OCI-LY3 (cell line): Measurements from ENCODE around the gene NIF3L1.

ENCODE experiments used
- H2AFZ ChIP-seq: fragments of 200-600, 300-600 bp; shearing (Covaris generic); 2 replicates; pipeline ENCODE4 v1.6.0; 2014; ENCODE audit warnings: antibody characterized with exemption, low read depth, low read length
- H3K27ac ChIP-seq: fragments of 200-600, 300-600 bp; sonication (generic); 2 replicates; pipeline ENCODE4 v1.5.1; 2014; ENCODE audit warnings: mild to moderate bottlenecking, low read length, moderate library complexity, mixed read lengths
- H3K27me3 ChIP-seq: fragments of 200-600, 300-600 bp; sonication (generic); 2 replicates; pipeline ENCODE4 v1.6.1; 2014; ENCODE audit warnings: low read depth, low read length, mixed read lengths
- H3K36me3 ChIP-seq: fragments of 200-600, 300-600 bp; sonication (generic); replicated peaks from 2 replicates; pipeline ENCODE3; 2014; ENCODE audit warnings: low read depth, low read length, mixed read lengths
- H3K4me1 ChIP-seq: fragments of 300-600, 200-600 bp; sonication (generic); 2 replicates; pipeline ENCODE4 v1.6.1; 2014; ENCODE audit warnings: low read length, mixed read lengths
- H3K4me2 ChIP-seq: fragments of 200-600, 300-600 bp; sonication (generic); 2 replicates; pipeline ENCODE4 v1.6.1; 2014; ENCODE audit warnings: low read length, mixed read lengths
- H3K4me3 ChIP-seq: fragments of 300-600, 200-600 bp; sonication (generic); 2 replicates; pipeline ENCODE4 v1.5.1; 2014; ENCODE audit warnings: antibody characterized with exemption, mild to moderate bottlenecking, low read length, moderate library complexity
- H3K79me2 ChIP-seq: fragments of 300-600, 200-600 bp; shearing (Covaris generic); 2 replicates; pipeline ENCODE4 v1.6.1; 2014; ENCODE audit warnings: mild to moderate bottlenecking, low read length, mixed read lengths
- H3K9ac ChIP-seq: fragments of 300-600, 200-600 bp; shearing (Covaris generic); 2 replicates; pipeline ENCODE4 v1.6.0; 2014; ENCODE audit warnings: mild to moderate bottlenecking, low read length, moderate library complexity
- H3K9me3 ChIP-seq: fragments of 200-600, 300-600 bp; shearing (Covaris generic); 2 replicates; pipeline ENCODE4 v1.6.1; 2014; ENCODE audit warnings: low read length, mixed read lengths; ENCODE audit not compliant: insufficient read depth
- H4K20me1 ChIP-seq: fragments of 200-600, 300-600 bp; sonication (generic); 2 replicates; pipeline ENCODE4 v1.6.1; 2016; ENCODE audit warnings: low read length, mixed read lengths; ENCODE audit not compliant: insufficient read depth
- EZH2phosphoT487 ChIP-seq: fragments of 200-600 bp; shearing (Covaris generic); IDR thresholded peaks from 2 replicates; pipeline ENCODE4 v1.6.1; 2018; ENCODE audit warnings: antibody characterized with exemption, mixed run types, low read depth
- TF ChIP-seq, protein P1 (sequence below): fragments of 200-600, 300-600 bp; sonication (generic); IDR thresholded peaks from 2 replicates; pipeline ENCODE4 v1.5.1; 2014; ENCODE audit warnings: antibody characterized with exemption, low read length, low read depth

Gene NIF3L1

GRCh38 chr2:200869014-200869413 lies 20.2 kb upstream of the NIF3L1 start:
- H3K36me3 ChIP-seq: peaks cover 11% of the 10 kb centered on the region
- TF ChIP-seq, protein P1, sequence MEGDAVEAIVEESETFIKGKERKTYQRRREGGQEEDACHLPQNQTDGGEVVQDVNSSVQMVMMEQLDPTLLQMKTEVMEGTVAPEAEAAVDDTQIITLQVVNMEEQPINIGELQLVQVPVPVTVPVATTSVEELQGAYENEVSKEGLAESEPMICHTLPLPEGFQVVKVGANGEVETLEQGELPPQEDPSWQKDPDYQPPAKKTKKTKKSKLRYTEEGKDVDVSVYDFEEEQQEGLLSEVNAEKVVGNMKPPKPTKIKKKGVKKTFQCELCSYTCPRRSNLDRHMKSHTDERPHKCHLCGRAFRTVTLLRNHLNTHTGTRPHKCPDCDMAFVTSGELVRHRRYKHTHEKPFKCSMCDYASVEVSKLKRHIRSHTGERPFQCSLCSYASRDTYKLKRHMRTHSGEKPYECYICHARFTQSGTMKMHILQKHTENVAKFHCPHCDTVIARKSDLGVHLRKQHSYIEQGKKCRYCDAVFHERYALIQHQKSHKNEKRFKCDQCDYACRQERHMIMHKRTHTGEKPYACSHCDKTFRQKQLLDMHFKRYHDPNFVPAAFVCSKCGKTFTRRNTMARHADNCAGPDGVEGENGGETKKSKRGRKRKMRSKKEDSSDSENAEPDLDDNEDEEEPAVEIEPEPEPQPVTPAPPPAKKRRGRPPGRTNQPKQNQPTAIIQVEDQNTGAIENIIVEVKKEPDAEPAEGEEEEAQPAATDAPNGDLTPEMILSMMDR: no peak
- TF ChIP-seq EZH2phosphoT487: no peak
- H3K27me3 ChIP-seq: no peaks in the 10 kb centered on the region
- H3K4me3 ChIP-seq: no peak overlapping the region
- no peak overlapping the region for H2AFZ ChIP-seq
- peaks cover 5% of the 10 kb centered on the region for H3K4me1 ChIP-seq
- no peak overlapping the region for H3K4me2 ChIP-seq
- H3K9me3 ChIP-seq: no peaks in the 10 kb centered on the region
- no peak overlapping the region for H3K27ac ChIP-seq
- H3K9ac ChIP-seq: no peak overlapping the region
- H4K20me1 ChIP-seq: no peaks in the 10 kb centered on the region
- peaks cover 5% of the 10 kb centered on the region for H3K79me2 ChIP-seq

- no peaks in the 10 kb centered on the region for H3K9me3 ChIP-seq
- H3K27ac ChIP-seq: no peak overlapping the region
- H2AFZ ChIP-seq: no peak overlapping the region
- TF ChIP-seq, protein P1: no peak
- no peak for TF ChIP-seq EZH2phosphoT487
- H3K79me2 ChIP-seq: no peaks in the 10 kb centered on the region
- H3K27me3 ChIP-seq: no peaks in the 10 kb centered on the region
- no peak overlapping the region for H3K9ac ChIP-seq
- H3K4me1 ChIP-seq: no peaks in the 10 kb centered on the region
- H3K4me3 ChIP-seq: no peak overlapping the region
- no peak overlapping the region for H3K4me2 ChIP-seq
- no peaks in the 10 kb centered on the region for H4K20me1 ChIP-seq
- H3K36me3 ChIP-seq: peaks cover 25% of the 10 kb centered on the region
These were observed 18.0 kb upstream of the NIF3L1 start for GRCh38 chr2:200871151-200871550.

DNA sequence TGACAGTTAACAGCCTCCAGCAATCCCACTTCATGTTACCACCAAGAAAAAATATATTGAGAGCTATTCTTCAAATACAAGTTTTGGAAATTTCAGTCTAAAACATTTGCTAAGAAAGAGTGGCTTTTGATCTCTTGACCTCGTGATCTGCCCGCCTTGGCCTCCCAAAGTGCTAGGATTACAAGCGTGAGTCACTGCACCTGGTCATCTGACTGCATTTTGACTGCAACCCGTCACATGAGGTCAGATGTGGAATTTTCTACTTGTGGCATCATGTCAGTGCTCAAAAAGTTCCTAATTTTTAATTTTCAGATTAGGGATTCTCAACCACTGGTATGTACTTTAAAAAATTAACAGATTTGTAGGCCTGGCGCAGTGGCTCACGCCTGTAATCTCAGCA lies 15.6 kb upstream of the NIF3L1 start:
- Histone ChIP-seq H3K27me3 (no peaks in the 10 kb centered on the region), H3K9ac (no peak overlapping the region), H3K4me2 (no peak overlapping the region), H3K36me3 (peaks cover 29% of the 10 kb centered on the region), H3K79me2 (no peaks in the 10 kb centered on the region), H3K9me3 (no peaks in the 10 kb centered on the region), H2AFZ (no peak overlapping the region), H3K4me3 (no peak overlapping the region), H3K4me1 (no peaks in the 10 kb centered on the region), H3K27ac (no peak overlapping the region), H4K20me1 (no peaks in the 10 kb centered on the region)
- TF ChIP-seq EZH2phosphoT487: no peak
- TF ChIP-seq, protein P1: no peak

DNA sequence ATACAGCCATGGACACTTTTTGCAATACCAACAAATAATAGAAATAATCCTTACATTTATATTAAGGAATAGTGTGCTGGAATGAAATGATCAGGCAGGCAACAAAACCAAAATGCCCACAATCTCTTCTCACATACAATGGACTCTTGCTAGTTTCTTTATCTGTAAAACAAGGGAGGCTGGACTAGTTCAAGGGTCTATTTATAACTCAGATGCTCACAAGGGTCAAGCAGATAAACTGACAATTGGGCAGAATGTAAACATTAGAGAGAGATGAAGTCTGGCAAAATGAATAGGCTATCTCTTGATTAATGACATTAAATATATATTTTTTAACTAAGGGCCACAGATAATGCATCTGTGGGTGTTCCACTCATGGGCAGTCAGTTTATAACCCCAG lies 11.7 kb upstream of the NIF3L1 start:
- H3K4me1 ChIP-seq: no peaks in the 10 kb centered on the region
- no peak overlapping the region for H3K27ac ChIP-seq
- no peak overlapping the region for H3K4me2 ChIP-seq
- H3K36me3 ChIP-seq: peaks cover 37% of the 10 kb centered on the region
- H3K4me3 ChIP-seq: no peak overlapping the region
- H3K79me2 ChIP-seq: no peaks in the 10 kb centered on the region
- no peaks in the 10 kb centered on the region for H3K27me3 ChIP-seq
- TF ChIP-seq, protein P1: no peak
- no peak for TF ChIP-seq EZH2phosphoT487
- no peak overlapping the region for H3K9ac ChIP-seq
- H3K9me3 ChIP-seq: no peaks in the 10 kb centered on the region
- H4K20me1 ChIP-seq: no peaks in the 10 kb centered on the region
- no peak overlapping the region for H2AFZ ChIP-seq
